Activated T-cell treated with anti-CD3 and anti-CD28 coated beads, Interleukin-2, amount 50 U/mL, for 24 hours (primary cell): ENCODE measurements around the gene TK2.
"Not testable (repeated sequence)": the region's sequence is repeated elsewhere in the genome, so short reads cannot be mapped to it uniquely, and the experiment has no call there.

ENCODE experiments used
- DNase-seq: peaks from one replicate; pipeline ENCODE4 v3.0.0-alpha.2; 2020
- H3K27ac Mint-ChIP-seq: 2 replicates; pipeline ENCODE4 v1.8.0; 2020; ENCODE audit warnings: mild to moderate bottlenecking, mixed read lengths
- H3K27me3 Mint-ChIP-seq: 2 replicates; pipeline ENCODE4 v1.8.0; 2020; ENCODE audit warnings: mixed read lengths
- H3K36me3 Mint-ChIP-seq: 2 replicates; pipeline ENCODE4 v1.8.0; 2020; ENCODE audit warnings: low read depth, mixed read lengths
- H3K4me1 Mint-ChIP-seq: 2 replicates; pipeline ENCODE4 v1.8.0; 2020; ENCODE audit warnings: low read depth, mixed read lengths
- H3K4me3 Mint-ChIP-seq: 2 replicates; pipeline ENCODE4 v1.8.0; 2020; ENCODE audit warnings: mild to moderate bottlenecking, moderate library complexity, mixed read lengths
- H3K9me3 Mint-ChIP-seq: 2 replicates; pipeline ENCODE4 v1.8.0; 2020; ENCODE audit warnings: mixed read lengths

Gene TK2

DNA sequence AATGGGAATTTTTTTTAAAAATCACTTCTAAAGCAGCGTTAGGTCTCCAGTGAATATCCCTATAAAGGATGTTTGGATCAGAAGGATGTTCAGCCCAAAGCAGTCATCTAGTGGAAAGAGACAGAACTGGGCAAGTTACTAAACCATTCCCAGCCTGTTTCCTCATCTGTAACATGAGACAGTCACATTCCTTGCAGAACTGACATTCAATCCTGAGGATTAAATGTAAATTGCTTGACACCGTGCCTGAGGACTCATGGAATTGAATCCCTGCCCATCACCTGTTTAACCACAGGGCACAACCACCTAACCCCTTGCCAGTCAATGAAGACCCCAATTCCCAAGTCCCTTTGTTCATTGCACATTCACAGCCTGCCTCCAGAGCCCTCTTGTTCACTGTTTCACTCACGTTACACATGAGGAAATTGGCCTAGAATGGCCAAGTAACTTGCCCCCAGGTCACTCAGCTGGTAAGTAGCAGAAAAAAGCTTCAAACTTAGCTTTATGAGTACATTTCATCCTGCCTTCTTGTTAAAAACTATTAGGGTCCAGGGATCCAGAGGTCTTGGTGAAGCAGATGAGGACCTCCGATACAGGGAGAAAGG is 30.8 kb upstream of the TK2 start:
- Mint-ChIP-seq H3K27me3 (peaks cover 40% of the 10 kb centered on the region), H3K4me1 (peaks cover 21% of the 10 kb centered on the region), H3K27ac (no peak overlapping the region), H3K36me3 (no peaks in the 10 kb centered on the region), H3K4me3 (no peak overlapping the region), H3K9me3 (no peaks in the 10 kb centered on the region)
- no peak for DNase-seq

DNA sequence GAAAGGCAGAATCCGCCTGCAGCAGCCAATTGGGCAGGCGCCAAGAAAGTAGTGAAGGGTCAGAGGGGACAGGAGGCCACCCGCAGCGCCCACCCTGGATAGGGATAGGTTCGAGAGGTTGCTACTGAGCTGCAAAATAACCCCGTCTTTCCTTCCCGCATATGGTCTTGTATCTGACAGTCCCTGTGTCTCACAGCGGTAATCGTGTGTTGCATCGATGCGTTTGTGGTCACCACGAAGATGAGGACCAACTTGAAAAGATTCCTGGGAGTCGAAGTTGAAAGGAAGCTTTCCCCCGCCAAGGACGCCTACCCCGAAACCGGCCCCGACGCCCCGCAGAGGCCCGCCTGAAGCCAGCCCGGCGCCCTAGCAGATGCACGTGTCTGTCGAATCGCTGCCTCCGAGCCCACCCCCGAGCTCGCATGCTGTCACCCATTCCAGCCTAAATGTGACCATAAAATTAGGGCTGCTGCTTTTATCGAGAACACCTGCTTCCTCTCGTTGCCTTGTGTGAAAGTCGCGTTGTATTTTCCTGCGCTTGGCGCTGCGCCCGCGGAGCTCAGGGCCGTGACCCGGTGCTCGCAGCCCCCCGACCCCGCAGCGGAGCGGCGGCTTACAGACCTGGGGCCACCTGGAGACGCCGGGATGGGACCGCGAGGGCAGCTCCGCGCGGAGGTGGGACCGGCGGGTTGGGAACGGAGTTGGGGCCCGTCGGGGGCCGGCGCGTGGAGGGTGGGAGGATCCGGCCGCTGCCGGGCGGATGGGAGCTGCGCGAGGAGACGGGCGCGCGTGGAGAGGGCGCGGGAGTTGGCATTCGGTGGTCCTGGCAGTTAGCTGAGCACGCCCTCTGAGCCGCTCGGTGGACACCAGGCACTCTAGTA is 29.0 kb upstream of the TK2 start, which contains the start of gene CMTM2:
Gene CMTM2 (plus strand): TSS at position 813 of the 881 bp plus-strand sequence. CDS start 145 bp downstream, outside the sequence.
- Mint-ChIP-seq H3K9me3 (no peaks in the 10 kb centered on the region), H3K4me3 (peak within 1 kb of the TSS; percentile 60), H3K27ac (peak within 1 kb of the TSS; percentile 12), H3K36me3 (no peaks in the 10 kb centered on the region), H3K4me1 (peaks cover 21% of the 10 kb centered on the region), H3K27me3 (peaks cover 40% of the 10 kb centered on the region)
- DNase-seq: peak; percentile 57

DNA sequence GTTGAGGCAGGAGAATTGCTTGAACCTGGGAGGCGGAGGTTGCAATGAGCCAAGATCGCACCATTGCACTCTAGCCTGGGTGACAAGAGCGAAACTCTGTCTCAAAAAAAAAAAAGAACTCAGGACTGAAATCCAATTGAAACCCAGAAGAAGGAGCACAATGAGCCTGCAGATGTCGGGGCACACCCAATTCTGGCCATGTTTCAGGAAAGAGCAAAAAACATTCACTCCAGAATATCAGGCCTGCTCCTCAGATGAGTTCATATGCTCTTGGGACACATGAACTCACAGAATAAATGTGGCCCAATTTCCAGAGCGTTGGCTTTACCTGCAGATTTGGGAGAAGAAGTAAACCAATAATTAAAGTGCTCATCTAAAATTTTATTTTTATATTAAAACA is 26.4 kb upstream of the TK2 start:
- H3K9me3 Mint-ChIP-seq: no peaks in the 10 kb centered on the region
- no peak for DNase-seq
- no peak overlapping the region for H3K27ac Mint-ChIP-seq
- H3K27me3 Mint-ChIP-seq: peaks cover 39% of the 10 kb centered on the region
- peaks cover 21% of the 10 kb centered on the region for H3K4me1 Mint-ChIP-seq
- peaks cover 4% of the 10 kb centered on the region for H3K36me3 Mint-ChIP-seq
- H3K4me3 Mint-ChIP-seq: no peak overlapping the region

DNA sequence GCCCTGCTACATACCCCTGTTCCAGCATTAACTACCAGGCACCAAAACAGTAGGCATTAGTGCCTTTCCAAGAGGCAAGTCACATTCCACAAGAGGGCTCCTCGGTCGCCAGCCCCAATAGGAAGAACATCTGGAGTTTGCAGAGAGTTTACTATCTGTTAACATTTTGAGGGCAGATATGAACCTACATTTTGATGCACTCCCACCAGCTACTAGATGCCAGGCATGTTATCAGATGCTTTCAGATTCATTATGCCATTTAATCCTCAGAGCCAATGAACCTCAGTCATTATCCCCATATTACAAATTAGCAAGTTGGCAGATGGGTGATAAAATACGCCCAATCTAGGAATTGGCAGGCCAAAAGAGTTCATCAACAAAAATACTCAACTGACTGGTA is 25.1 kb upstream of the TK2 start:
- Mint-ChIP-seq H3K27me3 (peaks cover 27% of the 10 kb centered on the region), H3K4me1 (peaks cover 22% of the 10 kb centered on the region)

DNA sequence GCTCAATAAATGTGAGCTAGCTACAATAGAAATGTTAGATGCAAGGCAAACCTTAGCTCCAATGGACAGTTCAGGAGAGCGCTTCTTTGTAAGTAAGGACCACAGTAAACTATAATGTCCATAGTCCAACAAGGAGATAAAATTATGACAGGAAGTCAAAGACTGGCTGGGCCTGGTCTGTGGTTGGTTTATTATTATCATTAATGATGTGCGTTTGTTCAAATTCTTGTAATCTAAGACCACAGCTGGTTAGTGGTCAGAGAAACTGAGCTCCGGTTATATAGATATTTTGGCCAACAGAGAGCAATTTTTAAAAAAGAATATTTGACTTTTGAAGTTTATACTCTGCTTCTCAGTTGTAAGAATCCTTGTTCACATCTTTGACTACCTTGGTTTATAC is 24.6 kb upstream of the TK2 start:
- no peak for DNase-seq
- peaks cover 22% of the 10 kb centered on the region for H3K4me1 Mint-ChIP-seq

More for the DNA sequence above, 25.1 kb upstream of the TK2 start:
- Mint-ChIP-seq H3K4me3 (no peak overlapping the region), H3K36me3 (peaks cover 9% of the 10 kb centered on the region), H3K9me3 (no peaks in the 10 kb centered on the region), H3K27ac (no peak overlapping the region)
- DNase-seq: no peak

DNA sequence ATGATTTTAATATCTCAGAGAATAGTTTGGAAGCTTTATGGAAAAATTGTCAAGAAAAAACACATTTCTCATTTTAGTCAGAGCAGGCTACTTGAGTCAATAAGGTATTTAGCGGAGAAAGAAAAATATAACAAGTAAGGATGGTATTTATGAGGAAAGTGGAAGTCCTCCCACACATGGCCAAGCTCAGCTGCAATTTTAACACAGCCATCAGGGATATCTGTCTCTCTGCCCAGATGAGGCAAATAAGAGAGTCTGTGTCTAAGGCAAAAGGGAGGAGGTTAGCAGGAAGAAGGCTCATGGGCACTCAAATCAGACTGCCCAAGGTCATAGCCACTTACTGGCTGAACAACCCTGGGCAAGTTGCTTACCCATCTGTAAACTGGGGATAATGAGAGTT is 24.2 kb upstream of the TK2 start:
- Mint-ChIP-seq H3K4me3 (no peak overlapping the region), H3K27ac (no peak overlapping the region), H3K27me3 (peaks cover 17% of the 10 kb centered on the region), H3K36me3 (peaks cover 13% of the 10 kb centered on the region), H3K9me3 (no peaks in the 10 kb centered on the region), H3K4me1 (peaks cover 22% of the 10 kb centered on the region)
- no peak for DNase-seq

More for the DNA sequence above, 24.6 kb upstream of the TK2 start:
- no peak overlapping the region for H3K27ac Mint-ChIP-seq
- H3K27me3 Mint-ChIP-seq: peaks cover 22% of the 10 kb centered on the region
- no peaks in the 10 kb centered on the region for H3K9me3 Mint-ChIP-seq
- no peak overlapping the region for H3K4me3 Mint-ChIP-seq
- H3K36me3 Mint-ChIP-seq: peaks cover 11% of the 10 kb centered on the region

DNA sequence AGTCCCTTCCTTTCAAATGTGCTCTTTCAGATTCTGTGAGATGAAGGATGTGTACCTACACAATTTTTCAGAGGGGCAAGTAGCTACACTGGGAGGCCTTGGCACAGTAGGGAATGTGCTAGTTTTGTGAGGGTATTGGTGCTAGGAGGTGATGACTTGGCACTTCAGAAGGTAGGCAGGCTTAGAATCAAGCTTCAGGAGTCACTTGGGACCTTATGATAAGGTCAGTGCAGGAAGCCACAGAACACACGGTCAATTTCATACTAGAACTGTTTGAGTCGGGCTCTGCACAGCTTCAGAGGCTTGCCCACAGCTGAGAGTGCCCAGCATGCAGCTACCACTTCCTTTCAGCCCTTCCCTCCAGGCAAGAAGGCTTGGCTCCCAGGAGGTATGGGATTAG is 22.4 kb upstream of the TK2 start:
- no peak for DNase-seq
- Mint-ChIP-seq H3K27me3 (peaks cover 1% of the 10 kb centered on the region), H3K36me3 (peaks cover 21% of the 10 kb centered on the region), H3K4me1 (peaks cover 22% of the 10 kb centered on the region), H3K4me3 (no peak overlapping the region), H3K9me3 (no peaks in the 10 kb centered on the region), H3K27ac (no peak overlapping the region)

DNA sequence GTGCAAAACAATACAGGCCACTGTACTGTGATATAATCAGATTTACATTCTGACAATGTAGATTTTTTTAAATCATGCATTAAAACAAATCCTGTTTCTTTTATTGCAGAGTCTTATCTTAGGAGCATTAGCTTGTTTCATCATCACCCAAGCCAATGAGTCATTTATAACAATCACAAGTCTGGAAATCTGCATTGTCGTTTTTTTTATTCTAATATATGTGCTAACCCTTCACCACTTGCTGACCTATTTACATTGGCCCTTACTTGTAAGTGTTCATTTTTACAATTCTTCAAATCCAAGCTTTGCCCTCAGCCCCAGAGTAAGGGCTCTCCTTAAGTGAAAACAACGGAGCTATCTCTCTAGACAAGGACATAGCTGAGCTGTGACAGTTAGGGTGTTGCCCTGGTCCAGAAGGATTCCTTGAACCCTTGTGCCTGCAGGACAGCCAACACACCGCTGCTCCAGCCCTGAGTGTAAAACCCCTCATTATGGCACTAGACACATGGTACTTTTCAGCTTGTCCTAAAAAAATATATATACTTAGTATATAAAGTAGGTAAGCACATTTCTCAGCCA is 20.0 kb upstream of the TK2 start:
- no peak overlapping the region for H3K4me3 Mint-ChIP-seq
- no peak for DNase-seq
- peaks cover 31% of the 10 kb centered on the region for H3K4me1 Mint-ChIP-seq
- no peaks in the 10 kb centered on the region for H3K27me3 Mint-ChIP-seq
- H3K36me3 Mint-ChIP-seq: peaks cover 46% of the 10 kb centered on the region
- H3K27ac Mint-ChIP-seq: no peak overlapping the region
- H3K9me3 Mint-ChIP-seq: no peaks in the 10 kb centered on the region

DNA sequence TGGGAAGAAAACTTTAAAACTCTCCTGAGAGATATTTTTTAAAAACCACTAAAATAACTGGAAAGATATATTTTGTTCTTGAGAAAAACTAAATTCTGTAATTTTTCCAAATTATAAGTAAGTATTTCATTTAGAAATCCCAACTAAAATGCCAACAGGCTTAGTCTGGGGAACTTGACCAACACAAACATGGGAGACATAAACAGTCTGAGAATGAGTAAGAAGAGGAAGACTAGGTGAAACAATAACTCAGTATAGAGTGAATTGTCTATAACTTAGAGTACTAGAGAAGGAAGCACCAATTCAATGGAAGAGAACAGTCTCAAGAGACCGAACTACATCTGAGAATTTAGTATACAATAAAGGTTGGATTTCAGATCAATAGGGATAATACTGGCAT is 19.2 kb upstream of the TK2 start:
- DNase-seq: no peak
- H3K4me3 Mint-ChIP-seq: no peak overlapping the region
- H3K27me3 Mint-ChIP-seq: no peaks in the 10 kb centered on the region
- H3K27ac Mint-ChIP-seq: no peak overlapping the region
- H3K36me3 Mint-ChIP-seq: peaks cover 52% of the 10 kb centered on the region
- H3K4me1 Mint-ChIP-seq: peaks cover 37% of the 10 kb centered on the region
- no peaks in the 10 kb centered on the region for H3K9me3 Mint-ChIP-seq

DNA sequence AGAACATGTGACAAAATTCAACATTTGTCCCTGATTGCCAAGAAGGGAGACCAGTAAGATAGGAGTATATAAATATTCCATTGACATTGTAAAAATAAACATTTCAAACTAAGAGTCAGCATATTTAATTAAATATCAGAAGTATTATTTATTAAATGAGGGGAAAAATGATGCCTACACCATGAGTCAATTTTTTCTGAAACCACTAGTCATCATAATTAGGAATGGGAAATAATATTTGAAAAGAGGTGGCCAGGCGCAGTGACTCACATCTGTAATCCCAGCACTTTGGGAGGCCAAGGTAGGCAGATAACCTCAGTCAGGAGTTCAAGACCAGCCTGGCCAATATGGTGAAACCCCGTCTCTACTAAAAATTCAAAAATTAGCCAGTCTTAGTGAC is 18.4 kb upstream of the TK2 start:
- H3K4me3 Mint-ChIP-seq: no peak overlapping the region
- H3K4me1 Mint-ChIP-seq: peaks cover 45% of the 10 kb centered on the region
- H3K36me3 Mint-ChIP-seq: peaks cover 60% of the 10 kb centered on the region
- no peak for DNase-seq
- no peaks in the 10 kb centered on the region for H3K9me3 Mint-ChIP-seq
- H3K27me3 Mint-ChIP-seq: no peaks in the 10 kb centered on the region
- H3K27ac Mint-ChIP-seq: no peak overlapping the region

DNA sequence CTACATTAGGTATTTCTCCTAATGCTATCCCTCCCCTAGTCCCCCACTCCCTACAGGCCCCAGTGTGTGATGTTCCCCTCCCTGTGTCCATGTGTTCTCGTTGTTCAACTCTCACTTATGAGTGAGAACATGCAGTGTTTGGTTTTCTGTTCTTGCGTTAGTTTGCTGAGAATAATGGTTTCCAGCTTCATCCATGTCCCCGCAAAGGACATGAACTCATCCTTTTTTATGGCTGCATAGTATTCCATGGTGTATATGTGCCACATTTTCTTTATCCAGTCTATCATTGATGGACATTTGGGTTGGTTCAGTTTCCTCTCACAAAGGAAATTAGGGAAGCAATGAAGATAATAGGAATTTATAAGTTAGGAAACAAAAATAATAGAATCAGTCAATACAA is 17.3 kb upstream of the TK2 start:
- peaks cover 71% of the 10 kb centered on the region for H3K36me3 Mint-ChIP-seq

DNA sequence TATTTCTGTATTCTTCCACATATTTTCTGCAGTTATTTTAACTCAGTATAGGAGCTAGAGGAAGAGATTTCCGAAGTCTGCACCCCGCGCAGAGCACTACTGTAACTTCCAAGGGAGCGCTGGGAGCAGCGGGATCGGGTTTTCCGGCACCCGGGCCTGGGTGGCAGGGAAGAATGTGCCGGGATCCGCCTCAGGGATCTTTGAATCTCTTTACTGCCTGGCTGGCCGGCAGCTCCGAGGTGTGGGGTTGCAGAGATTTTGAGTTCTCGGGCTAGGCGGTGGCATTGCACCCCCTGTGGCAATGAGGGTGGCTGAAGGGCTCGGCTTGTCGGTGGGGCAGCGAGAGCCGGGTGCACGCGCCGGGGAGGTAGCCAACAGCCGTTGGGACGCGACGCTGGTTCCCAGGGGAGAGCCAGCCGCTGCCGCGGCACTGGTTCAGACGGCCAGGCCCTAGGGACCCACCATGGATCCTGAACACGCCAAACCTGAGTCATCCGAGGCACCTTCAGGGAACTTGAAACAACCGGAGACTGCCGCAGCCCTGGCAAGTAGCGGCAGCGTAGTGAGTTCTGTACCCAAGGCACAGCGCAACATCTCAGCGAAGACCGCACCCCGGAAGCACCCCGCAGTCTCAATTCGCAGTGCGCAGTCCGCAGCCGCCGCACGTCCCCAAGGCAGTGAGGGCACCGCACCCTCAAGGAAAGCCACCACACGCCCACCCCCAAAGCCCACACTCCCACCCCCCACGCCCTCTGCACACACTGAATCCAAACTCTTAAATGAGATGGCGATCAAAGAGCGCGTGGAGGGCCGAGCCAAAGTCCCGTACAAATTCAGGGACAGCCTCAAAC is 16.4 kb upstream of the TK2 start, which contains the start of gene CMTM1:
Gene CMTM1 (plus strand): TSS at position 389 of the 851 bp plus-strand sequence. CDS start 75 bp downstream, at position 464.
- Mint-ChIP-seq H3K4me1 (peaks cover 61% of the 10 kb centered on the region), H3K36me3 (peaks cover 75% of the 10 kb centered on the region), H3K9me3 (no peaks in the 10 kb centered on the region), H3K4me3 (no peak within 1 kb of the TSS), H3K27me3 (no peaks in the 10 kb centered on the region), H3K27ac (peak within 1 kb of the TSS; percentile 96)
- DNase-seq: no peak

More for the DNA sequence above, 17.3 kb upstream of the TK2 start:
- peak overlapping the region; percentile 44 for H3K27ac Mint-ChIP-seq
- H3K4me3 Mint-ChIP-seq, H3K9me3 Mint-ChIP-seq, DNase-seq, H3K27me3 Mint-ChIP-seq: not testable (repeated sequence)
- H3K4me1 Mint-ChIP-seq: peaks cover 55% of the 10 kb centered on the region

DNA sequence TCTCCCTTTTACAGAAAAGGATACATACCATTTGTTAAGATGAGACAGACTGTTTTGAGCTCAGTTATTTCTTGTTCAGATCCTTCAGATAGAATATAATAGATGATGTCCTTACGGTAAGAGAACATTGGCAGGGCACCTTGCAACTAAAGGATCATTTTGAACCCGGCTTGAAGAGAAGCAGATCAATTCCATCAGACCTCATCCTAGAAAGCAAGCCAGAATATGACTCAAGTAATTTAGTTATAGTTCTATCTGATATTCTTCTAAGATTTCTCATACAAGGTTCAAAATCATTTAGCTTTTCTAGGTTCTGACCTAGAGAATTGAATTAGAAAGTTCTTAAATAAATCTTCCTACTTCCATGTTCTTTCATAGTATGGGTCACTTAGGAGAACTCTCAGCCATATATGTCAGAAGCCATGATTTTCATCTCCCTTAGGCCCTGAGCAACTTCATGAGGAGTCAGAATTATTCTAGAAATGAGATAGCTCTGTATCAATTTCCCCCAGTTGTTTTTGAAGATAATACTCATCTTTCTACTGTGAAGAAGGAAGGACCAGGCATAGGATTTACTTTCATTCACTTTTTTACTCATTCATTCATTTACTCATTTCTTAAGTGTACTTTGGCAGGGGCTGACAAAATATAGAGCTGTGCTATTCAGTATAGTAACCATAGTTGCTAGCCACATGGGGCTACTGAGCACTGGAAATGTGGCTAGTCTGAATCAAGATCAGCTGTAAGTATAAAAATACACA is 13.8 kb upstream of the TK2 start:
- Mint-ChIP-seq H3K27ac (peak overlapping the region; percentile 96), H3K27me3 (no peaks in the 10 kb centered on the region), H3K4me1 (peaks cover 72% of the 10 kb centered on the region), H3K4me3 (no peak overlapping the region), H3K9me3 (no peaks in the 10 kb centered on the region), H3K36me3 (peaks cover 88% of the 10 kb centered on the region)
- no peak for DNase-seq
